ENCODE measurements around the gene ZNF501. TPM values are rescaled to one million over a fixed set of nuclear protein-coding genes. Genes with fewer than 3 reads are reported as not detected.

Gene ZNF501
- polyA plus RNA-seq (ENCODE audit: insufficient read length in 4 of 4) = 10 to 100 TPM; 11.6 to 12.9 (median 11.9) TPM

DNA sequence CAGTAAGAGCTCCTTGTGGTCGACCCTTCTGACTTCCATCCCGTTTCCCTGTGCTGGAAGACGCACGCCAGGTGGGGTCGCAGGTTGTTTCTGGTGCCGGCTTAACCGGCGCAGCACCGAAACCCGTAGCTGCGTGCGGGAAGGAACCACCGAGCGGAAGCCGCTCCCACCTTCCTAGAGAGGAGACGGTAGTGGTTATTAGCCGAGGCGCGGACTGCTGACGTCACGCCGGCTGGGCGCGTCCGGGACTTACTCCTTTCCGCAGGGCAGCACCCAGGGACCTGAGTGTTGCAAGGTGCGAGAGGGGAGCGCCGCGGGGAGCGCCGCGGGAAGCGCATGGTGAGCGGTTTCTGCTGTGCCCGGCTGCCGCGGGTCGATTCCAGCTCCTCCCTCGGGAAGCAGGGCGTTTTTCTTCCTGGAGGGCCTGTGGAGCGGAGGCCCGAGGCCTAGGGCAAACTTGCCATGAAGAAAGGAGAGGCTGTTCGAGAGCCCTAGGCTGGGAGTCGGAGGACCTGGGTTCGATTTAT lies at the start of gene ZNF501:
Gene ZNF501, plus strand, starts transcription at position 252 of the 527 bp plus-strand sequence. CDS start 4,787 bp downstream, outside the sequence.
- peak; percentile 81 to 89 (median 84) for DNase-seq (ENCODE audit: low read depth in 4 of 4, low spot score in 3 of 4)

DNA sequence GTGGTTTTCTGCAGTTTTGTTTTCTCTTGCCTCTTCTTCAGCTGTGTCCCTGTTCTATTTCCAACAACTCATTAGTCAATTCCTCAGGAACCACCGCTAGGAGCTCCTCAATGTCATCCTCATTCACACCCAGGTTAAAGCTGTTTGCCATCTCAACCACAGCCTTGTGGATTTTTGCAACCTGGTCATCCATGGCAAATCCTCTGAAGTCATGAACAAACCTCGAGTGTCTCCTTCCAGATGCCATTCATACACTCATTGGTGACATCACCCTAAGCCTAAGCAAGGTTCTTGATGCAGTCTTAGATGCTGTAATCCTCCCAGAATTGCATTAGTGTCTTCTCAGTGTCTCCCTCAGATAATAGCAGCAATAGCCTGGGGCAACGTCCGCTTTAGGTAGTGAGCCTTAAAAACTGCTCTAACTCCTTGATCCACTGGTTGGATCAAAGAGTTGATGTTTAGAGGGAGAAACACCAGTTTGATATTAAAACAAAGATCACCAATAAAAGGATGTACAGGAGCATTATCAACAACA lies 48.4 kb upstream of the ZNF501 start:
- no peak for DNase-seq (ENCODE audit: low read depth in 4 of 4, low spot score in 3 of 4)

DNA sequence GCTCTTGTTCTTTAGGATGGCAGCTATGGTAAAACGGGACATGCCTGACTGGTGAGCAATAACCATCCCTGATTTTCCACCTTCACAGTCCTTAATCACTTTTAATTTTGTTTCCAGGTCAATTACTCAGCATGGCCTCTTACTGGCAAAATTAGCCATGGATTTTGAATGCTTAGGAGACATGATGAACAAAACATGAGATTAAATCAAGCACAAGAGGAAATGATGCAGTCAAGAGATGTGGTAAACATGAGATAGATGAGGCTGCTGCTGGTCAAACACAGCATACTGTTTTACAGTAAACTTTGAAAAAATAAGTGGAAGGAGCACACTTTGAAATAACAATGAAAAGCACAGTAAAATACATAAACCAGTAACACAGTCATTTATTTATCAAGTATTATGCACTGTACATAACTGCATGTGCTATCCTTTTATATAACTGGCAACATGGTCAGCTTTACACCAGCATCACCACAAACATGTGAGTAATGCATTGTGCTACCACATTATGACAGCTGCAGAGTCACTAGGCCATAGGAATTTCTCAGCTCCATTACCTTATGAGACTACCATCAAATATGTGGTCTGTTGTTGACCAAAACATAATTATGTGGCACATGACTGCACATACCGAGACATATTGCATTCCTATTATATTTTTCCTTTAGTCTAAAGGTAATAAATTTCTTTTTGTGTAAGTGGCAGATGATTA lies 47.1 kb upstream of the ZNF501 start:
- DNase-seq (ENCODE audit: low read depth in 4 of 4, low spot score in 3 of 4) = no peak

DNA sequence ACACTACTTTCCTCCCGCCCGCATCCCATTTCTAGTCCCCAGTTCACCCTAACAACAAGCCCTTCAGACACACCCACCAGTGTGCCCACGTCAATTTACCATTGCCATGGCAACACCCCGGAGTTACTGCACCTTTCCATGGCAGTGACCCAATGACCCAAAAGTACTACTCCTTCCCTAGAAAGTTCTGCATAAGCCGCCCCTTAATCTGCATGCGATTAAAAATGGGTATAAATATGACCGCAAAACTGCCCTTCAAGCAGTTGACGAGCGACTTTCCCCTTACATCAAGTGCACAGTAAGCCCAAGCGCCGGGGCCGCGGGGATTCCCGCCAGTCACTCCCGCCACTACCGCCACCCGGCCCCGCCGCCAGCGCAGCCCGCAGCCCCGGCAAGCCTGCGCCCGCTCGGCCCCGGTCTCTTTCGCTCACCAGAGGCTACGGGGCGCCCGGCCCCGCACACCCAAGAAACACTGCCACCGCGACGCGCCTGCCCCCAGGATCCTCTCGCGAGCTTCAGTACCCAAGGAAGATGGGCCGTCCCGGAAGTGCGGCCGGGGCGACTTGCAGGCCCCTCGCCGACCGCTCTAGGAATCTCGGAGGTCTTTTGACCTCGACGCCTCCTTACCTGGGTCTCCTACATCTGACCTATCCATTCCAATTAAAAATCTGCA lies 44.2 kb upstream of the ZNF501 start:
- peak; percentile 31 to 58 (median 46) for DNase-seq (ENCODE audit: low read depth in 4 of 4, low spot score in 3 of 4)

DNA sequence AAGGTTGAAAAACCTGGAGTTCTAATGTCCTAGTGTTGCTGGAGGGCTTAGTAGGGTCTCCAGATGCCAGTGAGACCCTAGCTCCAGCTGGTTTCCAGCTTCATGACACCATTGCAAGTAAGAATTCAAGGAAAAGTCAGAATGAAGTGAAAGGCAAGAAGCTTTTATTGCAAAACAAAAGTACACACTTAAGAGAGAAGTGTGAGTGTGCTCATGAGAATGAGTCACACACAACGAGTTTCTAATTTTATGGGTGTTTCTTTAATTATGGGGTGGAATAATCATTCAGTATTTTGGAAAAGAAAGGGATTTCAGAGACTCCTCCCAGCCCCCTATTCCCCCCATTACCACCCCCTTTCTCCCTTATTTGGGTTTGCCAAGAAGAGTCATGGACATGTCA lies 41.5 kb upstream of the ZNF501 start:
- DNase-seq (ENCODE audit: low read depth in 4 of 4, low spot score in 3 of 4) = no peak

DNA sequence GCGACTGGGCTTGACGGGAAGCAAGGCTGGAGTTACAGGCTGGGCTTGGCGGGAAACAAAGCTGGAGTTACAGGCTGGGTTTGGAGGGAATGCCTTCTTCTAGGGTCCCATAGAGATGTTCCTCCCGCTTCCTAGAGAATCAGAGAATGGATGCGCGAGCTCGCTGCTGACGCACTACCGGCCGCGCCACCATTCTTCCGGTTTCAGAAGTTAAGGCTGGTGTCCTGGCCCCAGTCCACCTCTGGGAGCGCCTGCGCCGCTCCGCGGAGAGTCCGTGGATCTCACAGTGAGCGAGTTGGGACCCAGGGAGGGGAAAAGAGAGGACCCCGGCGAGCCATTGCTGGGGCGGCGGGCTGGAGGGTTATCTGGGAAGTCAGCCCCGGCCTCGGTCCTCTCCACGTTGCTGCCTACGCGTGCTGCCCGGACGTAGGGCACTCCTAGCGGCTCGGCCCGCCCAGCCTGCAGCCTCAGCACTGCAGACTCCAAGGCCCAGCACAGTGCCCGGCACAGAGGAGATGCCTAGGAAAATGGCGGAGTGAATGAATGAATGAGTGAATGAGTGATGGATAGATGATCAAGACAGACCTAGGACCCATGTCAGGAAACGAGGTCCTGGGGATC lies 16.9 kb upstream of the ZNF501 start, which contains the start of gene ZNF502:
Gene ZNF502, plus strand, starts transcription at position 206 of the 621 bp plus-strand sequence. CDS start 7,602 bp downstream, outside the sequence.
- DNase-seq (ENCODE audit: low read depth in 4 of 4, low spot score in 3 of 4) = peak; percentile 75 to 87 (median 81)

DNA sequence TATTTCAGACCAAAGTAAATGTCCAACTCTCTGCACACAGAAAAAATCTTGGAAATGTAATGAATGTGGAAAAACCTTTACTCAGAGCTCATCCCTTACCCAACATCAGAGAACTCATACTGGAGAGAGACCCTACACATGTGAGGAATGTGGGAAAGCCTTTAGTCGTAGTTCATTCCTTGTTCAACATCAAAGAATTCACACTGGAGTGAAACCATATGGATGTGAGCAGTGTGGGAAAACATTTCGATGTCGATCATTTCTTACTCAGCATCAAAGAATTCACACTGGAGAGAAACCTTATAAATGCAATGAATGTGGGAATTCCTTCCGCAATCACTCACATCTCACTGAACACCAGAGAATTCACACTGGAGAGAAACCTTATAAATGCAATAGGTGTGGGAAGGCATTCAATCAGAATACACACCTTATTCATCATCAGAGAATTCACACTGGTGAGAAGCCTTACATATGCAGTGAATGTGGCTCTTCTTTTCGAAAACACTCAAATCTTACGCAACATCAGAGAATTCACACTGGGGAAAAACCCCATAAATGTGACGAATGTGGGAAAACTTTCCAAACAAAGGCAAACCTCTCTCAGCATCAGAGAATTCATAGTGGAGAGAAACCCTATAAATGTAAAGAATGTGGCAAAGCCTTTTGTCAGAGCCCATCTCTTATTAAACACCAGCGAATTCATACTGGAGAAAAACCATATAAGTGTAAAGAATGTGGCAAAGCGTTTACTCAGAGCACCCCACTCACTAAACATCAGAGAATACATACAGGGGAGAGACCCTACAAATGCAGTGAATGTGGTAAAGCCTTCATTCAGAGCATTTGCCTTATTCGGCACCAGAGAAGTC lies 8.0 kb upstream of the ZNF501 start:
- no peak for DNase-seq (ENCODE audit: low read depth in 4 of 4, low spot score in 3 of 4)

DNA sequence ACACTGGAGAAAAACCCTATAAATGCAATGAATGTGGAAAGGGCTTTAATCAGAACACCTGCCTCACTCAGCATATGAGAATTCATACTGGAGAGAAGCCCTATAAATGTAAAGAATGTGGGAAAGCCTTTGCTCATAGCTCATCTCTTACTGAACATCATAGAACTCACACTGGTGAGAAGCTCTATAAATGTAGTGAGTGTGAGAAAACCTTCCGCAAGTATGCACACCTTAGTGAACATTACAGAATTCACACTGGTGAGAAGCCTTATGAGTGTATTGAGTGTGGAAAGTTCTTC lies 7.4 kb upstream of the ZNF501 start:
- no peak for DNase-seq (ENCODE audit: low read depth in 4 of 4, low spot score in 3 of 4)

DNA sequence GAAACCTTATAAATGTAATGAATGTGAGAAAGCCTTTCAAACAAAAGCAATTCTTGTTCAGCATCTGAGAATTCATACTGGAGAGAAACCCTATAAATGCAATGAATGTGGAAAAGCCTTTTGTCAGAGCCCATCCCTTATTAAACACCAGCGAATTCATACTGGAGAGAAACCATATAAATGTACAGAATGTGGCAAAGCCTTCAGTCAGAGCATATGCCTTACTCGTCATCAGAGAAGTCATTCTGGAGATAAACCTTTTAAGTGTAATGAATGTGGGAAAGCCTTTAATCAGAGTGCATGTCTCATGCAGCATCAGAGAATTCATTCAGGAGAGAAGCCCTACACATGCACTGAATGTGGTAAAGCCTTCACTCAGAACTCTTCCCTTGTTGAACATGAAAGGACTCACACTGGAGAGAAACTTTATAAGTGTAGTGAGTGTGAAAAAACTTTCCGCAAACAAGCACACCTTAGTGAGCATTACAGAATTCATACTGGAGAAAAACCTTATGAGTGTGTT lies 5.3 kb downstream of the ZNF501 start:
- DNase-seq (ENCODE audit: low read depth in 4 of 4, low spot score in 3 of 4) = no peak

DNA sequence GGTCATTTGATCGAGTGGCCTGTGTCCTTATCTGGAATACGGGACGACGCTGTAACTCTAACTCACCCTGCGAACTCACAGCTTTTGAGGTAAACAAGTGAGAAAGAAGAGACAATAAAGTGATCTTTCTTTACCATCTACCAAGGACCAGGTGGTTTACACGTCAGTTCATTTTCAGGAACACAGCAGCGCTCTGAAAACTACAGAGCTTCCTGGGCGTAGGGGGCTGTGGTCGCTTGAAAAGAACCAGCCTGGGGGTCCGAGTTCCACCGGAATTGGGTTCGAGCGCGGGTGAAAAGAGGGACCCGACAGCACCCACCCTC lies 31.6 kb downstream of the ZNF501 start:
- peak in 1 of 4 donors; percentile 1 for DNase-seq (ENCODE audit: low read depth in 4 of 4, low spot score in 3 of 4)

DNA sequence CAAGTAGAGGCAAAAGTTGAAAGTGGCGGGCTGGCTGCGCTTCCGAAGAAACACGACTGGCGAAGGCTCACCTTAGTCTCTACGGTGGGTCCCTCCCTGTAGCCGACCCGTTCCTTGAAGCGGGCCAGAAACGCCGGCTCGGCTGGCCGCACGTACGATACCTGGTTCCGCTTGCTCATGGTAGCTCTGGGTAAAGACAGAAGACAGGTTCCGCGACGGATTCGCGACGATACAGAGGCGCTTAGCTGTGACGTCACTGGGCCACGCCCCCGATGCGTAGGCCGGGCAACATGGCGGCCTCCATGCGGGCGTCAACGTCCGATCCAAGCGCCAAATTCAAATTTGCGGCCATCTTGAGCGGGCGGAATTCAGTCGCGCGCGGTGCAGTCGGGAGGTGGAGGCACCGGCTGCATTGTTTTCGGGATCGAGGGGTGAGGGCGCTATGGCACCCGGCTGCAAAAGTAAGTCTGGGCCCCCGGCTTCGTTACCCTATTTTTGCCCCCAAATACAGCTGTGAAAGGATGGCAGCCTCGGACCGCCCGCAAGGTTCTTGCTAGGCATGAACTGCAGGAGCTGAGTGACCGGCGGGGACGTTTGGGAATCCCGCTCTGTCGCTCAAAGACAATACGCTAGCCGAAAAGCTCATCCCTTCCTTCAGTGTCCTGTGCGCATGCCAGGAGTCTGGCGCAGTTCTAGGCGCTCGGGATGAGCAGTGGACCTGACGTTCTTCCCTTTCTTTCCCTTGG lies 32.2 kb downstream of the ZNF501 start, which contains the start of the genes KIAA1143 and KIF15:
Gene KIAA1143, minus strand, starts transcription at position 196 of the 746 bp plus-strand sequence. Its CDS starts 17 bp downstream, at position 179.
Gene KIF15, plus strand, starts transcription at position 371 of the 746 bp plus-strand sequence. Its CDS starts 72 bp downstream, at position 443.
- DNase-seq (ENCODE audit: low read depth in 4 of 4, low spot score in 3 of 4) = peak; percentile 87 to 94 (median 94)

DNA sequence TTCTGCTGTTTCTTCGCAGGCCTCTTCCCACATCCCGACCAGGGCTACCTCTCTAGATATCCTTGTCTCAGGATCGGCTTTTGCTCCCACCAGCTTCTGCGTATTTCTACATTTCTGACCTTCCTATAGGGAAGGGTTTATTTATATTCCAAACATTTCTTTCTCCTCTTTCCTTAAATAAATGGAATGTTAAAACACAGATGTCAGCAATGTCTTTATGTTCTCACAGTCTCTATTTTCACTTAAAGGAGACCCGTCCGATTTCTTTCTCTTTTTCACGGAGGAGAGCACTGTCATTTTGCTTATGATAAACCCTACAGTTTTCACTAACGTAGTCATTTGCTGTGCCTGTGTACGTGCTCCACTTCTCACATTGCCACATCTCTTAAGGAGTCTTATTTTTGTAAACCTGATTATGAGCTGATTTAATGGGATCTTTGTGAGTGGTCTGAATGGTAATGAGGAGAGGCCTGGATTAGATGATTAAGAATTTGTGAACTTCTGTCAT lies 32.8 kb downstream of the ZNF501 start:
- DNase-seq (ENCODE audit: low read depth in 4 of 4, low spot score in 3 of 4) = peak in 2 of 4 donors; percentile 1 to 12

DNA sequence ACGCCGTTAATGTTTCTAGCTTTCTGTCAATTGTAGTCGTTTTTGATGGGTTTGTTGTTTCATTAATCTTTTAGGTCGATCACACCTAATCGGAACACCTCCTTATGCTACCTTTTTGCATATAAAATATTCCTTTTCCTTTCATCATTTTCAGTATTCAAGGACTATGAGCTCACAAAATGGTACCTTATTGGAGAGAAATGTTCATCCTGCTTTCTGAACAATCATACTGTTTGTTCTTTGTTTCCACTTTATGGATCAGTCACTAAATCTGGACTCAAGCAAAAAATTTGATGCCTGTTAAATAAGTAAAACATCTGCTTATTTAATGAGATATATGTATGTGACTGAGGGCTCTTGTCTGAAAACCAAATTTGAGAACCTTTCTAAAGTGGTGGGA lies 33.3 kb downstream of the ZNF501 start:
- DNase-seq (ENCODE audit: low read depth in 4 of 4, low spot score in 3 of 4) = no peak

DNA sequence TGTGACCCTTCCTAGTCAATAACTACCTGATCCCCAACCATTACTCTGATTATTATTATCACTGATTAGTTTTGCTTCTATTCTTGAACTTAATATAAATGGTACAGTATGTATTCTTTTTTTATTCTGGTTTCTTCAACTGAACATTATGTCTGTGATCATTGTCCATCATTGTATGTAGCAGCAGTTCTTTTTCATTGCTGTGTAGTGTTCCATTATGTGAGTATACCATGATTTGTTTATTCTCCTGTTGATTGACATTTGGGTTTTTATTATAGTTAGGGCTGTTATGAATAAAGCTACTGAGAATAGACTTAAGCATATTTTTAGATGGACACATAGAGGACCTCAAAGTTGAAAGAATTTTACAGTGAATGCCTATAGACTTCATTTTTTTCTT lies 34.8 kb downstream of the ZNF501 start:
- no peak for DNase-seq (ENCODE audit: low read depth in 4 of 4, low spot score in 3 of 4)

DNA sequence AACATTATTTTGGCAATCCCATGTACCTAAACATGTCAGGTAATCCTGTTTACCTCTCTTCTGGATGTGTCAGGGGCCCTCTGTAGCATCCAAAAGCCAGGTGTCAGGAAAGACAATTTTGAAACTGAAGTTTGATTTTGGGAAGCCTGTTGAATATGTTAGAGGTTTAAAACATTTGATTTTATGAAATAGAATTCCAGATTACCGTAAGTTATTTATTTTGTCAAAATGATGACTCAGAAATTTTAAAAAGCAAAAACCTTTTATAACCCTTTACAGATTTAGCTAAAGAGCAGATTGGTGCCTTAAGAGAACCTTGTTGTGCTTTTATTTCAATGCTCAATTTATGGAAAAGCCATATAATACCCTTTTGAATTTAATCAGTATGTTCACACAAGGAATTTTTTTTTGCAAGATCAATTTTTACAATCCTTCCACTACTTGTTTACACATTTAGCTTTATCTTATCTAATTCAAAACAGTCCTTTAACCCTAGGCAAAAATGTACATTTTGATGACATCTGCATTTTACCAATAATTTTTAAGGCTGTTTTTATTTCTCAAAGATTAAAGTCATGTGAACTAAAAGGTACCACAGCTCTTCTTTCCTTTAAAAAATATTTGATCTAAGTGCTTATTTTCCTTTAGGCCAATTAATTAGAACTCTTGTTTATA lies 42.1 kb downstream of the ZNF501 start:
- no peak for DNase-seq (ENCODE audit: low read depth in 4 of 4, low spot score in 3 of 4)

DNA sequence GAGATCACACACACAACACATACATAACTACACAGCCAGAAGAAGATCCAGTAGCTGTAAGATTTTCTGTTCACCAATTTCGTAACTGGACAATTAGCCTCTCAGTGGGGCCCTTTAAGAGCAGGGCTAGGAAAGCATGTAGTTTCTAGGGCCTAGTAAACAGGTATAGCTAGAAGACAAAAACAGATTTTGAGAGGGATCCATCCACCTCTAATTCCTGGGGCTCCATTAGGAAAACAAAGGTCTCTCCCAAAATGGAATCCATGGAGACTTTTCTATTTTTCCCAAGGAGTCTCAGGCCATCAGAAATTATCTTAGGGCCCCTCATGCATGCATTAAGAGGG lies 42.6 kb downstream of the ZNF501 start:
- no peak for DNase-seq (ENCODE audit: low read depth in 4 of 4, low spot score in 3 of 4)

DNA sequence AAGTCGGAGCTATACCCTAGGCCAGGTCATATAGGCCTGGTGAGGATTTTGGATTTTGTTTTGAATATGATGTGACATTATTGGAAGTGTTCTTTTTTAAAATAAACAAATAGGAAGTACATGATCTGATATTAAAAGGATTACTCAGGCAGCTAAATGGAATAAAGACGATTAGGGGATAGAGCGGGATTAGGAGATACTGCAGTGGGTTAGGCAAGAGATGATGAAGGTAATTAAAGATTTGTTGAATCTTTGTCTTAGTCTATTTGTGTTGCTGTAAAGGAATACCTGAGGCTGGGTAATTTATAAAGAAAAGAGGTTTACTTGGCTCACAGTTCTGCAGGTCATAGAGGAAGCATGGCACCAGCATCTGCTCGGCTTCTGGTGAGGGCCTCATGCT lies 53.5 kb downstream of the ZNF501 start:
- DNase-seq (ENCODE audit: low read depth in 4 of 4, low spot score in 3 of 4) = no peak
